ENCODE results near the gene PHF1. TPM values are rescaled to one million over a fixed set of nuclear protein-coding genes. Genes with fewer than 3 reads are reported as not detected.
A peak's percentile ranks its signal among the peaks of the same experiment; 100 is the strongest.
"Not testable (repeated sequence)": the region's sequence is repeated elsewhere in the genome, so short reads cannot be mapped to it uniquely, and the experiment has no call there.

The PHF1 gene
- total RNA-seq, result 58.1 and 58.4 TPM in 2 replicates
- long read RNA-seq, partial matches to known transcripts, result 1 of 1 reads
- long read RNA-seq, other reads (novel, unspliced or antisense), result 0 of 1 reads

- peaks cover 18% of the 10 kb centered on the region for H3K4me1 Mint-ChIP-seq (ENCODE audit: low read depth)
- peak; percentile 53 for DNase-seq (ENCODE audit: low spot score, unreplicated experiment)
- H3K27me3 Mint-ChIP-seq, result no peaks in the 10 kb centered on the region
- H3K36me3 Mint-ChIP-seq (ENCODE audit: insufficient read depth), result peaks cover 9% of the 10 kb centered on the region
- TF ChIP-seq CTCF (IDR thresholded peaks at IDR 0.05; ENCODE audit: unreplicated experiment), result no peak
- peak within 1 kb of the TSS; percentile 87 for H3K4me3 Mint-ChIP-seq (ENCODE audit: low read depth)
- H3K9me3 Mint-ChIP-seq (ENCODE audit: low read depth), result no peaks in the 10 kb centered on the region
- peak within 1 kb of the TSS; percentile 99 for H3K27ac Mint-ChIP-seq
Measured at GRCh38 chr6:33410711-33411631, at the start of gene PHF1. PHF1 (plus strand) TSS chr6:33411014; CDS start chr6:33412264, 1,250 bp downstream.

DNA sequence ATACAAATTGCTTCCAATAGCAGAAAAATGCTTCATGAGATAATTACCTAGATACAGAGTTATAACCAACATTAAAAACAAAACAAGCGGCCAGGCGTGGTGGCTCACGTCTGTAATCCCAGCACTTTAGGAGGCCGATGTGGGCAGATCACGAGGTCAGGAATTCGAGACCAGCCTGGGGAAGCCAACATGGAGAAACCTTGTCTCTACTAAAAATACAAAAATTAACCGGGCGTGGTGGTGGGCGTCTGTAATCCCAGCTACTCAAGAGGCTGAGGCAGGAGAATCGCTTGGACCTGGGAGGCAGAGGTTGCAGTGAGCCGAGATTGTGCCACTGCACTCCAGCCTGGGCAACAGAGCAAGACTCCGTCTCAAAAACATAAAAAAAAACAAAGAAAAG is 47.3 kb upstream of the PHF1 start:
- H3K36me3 Mint-ChIP-seq (ENCODE audit: insufficient read depth); H3K27me3 Mint-ChIP-seq; H3K27ac Mint-ChIP-seq; H3K9me3 Mint-ChIP-seq (ENCODE audit: low read depth); DNase-seq (ENCODE audit: low spot score, unreplicated experiment); H3K4me3 Mint-ChIP-seq (ENCODE audit: low read depth): not testable (repeated sequence)
- peaks cover 18% of the 10 kb centered on the region for H3K4me1 Mint-ChIP-seq (ENCODE audit: low read depth)

- Mint-ChIP-seq H3K4me1 (ENCODE audit: low read depth) (peaks cover 18% of the 10 kb centered on the region), H3K4me3 (ENCODE audit: low read depth) (peak overlapping the region; percentile 38), H3K27ac (peak overlapping the region; percentile 79)
- not testable (repeated sequence) for H3K27me3 Mint-ChIP-seq; H3K36me3 Mint-ChIP-seq (ENCODE audit: insufficient read depth); DNase-seq (ENCODE audit: low spot score, unreplicated experiment); H3K9me3 Mint-ChIP-seq (ENCODE audit: low read depth)
Measured at GRCh38 chr6:33364475-33365205, 46.2 kb upstream of the PHF1 start.

- peaks cover 18% of the 10 kb centered on the region for H3K4me1 Mint-ChIP-seq (ENCODE audit: low read depth)
- not testable (repeated sequence) for H3K9me3 Mint-ChIP-seq (ENCODE audit: low read depth); H3K4me3 Mint-ChIP-seq (ENCODE audit: low read depth); DNase-seq (ENCODE audit: low spot score, unreplicated experiment); H3K36me3 Mint-ChIP-seq (ENCODE audit: insufficient read depth); H3K27me3 Mint-ChIP-seq
- H3K27ac Mint-ChIP-seq, result peak overlapping the region; percentile 64
- TF ChIP-seq CTCF (IDR thresholded peaks at IDR 0.05; ENCODE audit: unreplicated experiment), result peak; percentile 16
Measured at GRCh38 chr6:33365206-33365971, 45.4 kb upstream of the PHF1 start.

DNA sequence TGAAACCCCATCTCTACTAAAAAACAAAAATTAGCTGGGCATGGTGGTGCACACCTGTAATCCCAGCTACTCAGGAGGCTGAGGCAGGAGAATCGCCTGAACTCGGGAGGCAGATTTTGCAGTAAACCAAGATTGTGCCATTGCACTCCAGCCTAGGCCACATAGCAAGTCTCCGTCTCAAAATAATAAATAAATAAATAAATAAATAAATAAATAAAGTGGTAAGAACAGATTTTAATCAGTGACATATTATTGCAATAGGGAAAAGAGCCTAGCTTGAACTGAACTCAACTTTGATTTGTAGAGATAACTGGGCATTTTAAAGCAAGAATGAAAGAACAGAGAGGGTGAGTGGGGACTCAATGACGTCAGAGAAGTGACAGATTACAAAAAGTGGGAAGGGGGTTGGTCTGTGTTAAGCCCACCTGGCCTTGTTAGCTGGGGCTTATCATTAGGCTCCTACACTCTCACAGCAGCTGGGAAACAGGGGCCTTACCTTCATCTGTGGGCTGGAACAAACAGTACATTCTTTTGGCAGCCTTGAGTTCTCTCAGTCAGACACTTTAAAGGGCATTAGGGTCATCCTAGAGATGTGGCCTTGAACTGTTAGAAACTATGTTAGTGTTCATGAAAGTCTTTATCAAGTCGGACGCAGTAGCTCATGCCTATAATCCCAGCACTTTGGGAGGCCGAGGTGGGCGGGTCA is 43.7 kb upstream of the PHF1 start:
- Mint-ChIP-seq H3K27me3 (no peaks in the 10 kb centered on the region), H3K27ac (no peak overlapping the region), H3K36me3 (ENCODE audit: insufficient read depth) (no peaks in the 10 kb centered on the region), H3K4me3 (ENCODE audit: low read depth) (no peak overlapping the region), H3K4me1 (ENCODE audit: low read depth) (peaks cover 10% of the 10 kb centered on the region), H3K9me3 (ENCODE audit: low read depth) (peaks cover 4% of the 10 kb centered on the region)
- DNase-seq (ENCODE audit: low spot score, unreplicated experiment), result no peak
- TF ChIP-seq CTCF (IDR thresholded peaks at IDR 0.05; ENCODE audit: unreplicated experiment), result no peak

DNA sequence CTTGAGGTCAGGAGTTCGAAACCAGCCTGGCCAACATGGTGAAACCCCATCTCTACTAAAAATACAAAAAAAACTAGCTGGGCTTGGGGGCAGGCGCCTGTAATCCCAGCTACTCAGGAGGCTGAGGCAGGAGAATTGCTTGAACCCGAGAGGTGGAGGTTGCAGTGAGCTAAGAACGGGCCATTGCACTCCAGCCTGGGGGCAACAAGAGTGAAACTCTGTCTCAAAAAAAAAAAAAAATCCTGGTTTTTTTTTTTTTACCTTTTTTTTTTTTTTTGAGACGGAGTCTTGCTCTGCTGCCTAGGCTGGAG is 43.1 kb upstream of the PHF1 start:
- peaks cover 12% of the 10 kb centered on the region for H3K4me1 Mint-ChIP-seq (ENCODE audit: low read depth)
- not testable (repeated sequence) for H3K9me3 Mint-ChIP-seq (ENCODE audit: low read depth); DNase-seq (ENCODE audit: low spot score, unreplicated experiment); H3K27ac Mint-ChIP-seq; H3K36me3 Mint-ChIP-seq (ENCODE audit: insufficient read depth); H3K4me3 Mint-ChIP-seq (ENCODE audit: low read depth); H3K27me3 Mint-ChIP-seq

DNA sequence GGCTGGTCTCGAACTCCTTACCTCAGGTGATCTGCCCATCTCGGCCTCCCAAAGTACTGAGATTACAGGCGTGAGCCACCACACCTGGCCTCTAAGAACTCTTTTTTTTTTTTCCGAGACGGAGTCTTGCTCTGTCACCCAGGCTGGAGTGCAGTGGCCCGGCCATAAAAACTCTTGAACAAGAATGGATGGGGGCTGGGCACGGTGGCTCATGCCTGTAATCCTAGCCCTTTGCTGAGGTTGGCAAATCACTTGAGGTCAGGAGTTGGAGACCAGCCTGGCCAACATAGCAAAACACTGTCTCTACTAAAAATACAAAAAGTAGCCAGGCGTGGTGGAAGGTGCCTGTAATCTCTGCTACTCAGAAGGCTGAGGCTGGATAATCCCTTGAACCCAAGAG is 38.9 kb upstream of the PHF1 start:
- H3K4me1 Mint-ChIP-seq (ENCODE audit: low read depth), result peaks cover 16% of the 10 kb centered on the region
- not testable (repeated sequence) for H3K27ac Mint-ChIP-seq; DNase-seq (ENCODE audit: low spot score, unreplicated experiment); H3K9me3 Mint-ChIP-seq (ENCODE audit: low read depth); H3K36me3 Mint-ChIP-seq (ENCODE audit: insufficient read depth); H3K27me3 Mint-ChIP-seq; H3K4me3 Mint-ChIP-seq (ENCODE audit: low read depth)

All from progenitor cell of endocrine pancreas (in vitro differentiated cells).